Adipocyte (in vitro differentiated cells): Measurements from ENCODE around the gene COBL.

Experiments
- DNase-seq: peaks from one replicate; pipeline ENCODE4 v3.0.0-alpha.2; 2015; ENCODE audit warnings: low read depth
- H3K27me3 ChIP-seq: replicated peaks from 2 replicates; pipeline ENCODE4 v1.7.0; 2013; ENCODE audit warnings: mild to moderate bottlenecking, low read length, moderate library complexity; ENCODE audit not compliant: control insufficient read depth, insufficient read depth
- H3K36me3 ChIP-seq: 2 replicates; pipeline ENCODE4 v1.7.0; 2013; ENCODE audit warnings: low read length, mild to moderate bottlenecking, moderate library complexity; ENCODE audit not compliant: control insufficient read depth, insufficient read depth, severe bottlenecking
- H3K4me1 ChIP-seq: 2 replicates; pipeline ENCODE4 v1.7.0; 2013; ENCODE audit warnings: mild to moderate bottlenecking, low read length, moderate library complexity; ENCODE audit not compliant: control insufficient read depth, insufficient read depth
- H3K4me3 ChIP-seq: 2 replicates; pipeline ENCODE4 v1.7.0; 2013; ENCODE audit warnings: mild to moderate bottlenecking, low read length, moderate library complexity
- H3K9ac ChIP-seq: 2 replicates; pipeline ENCODE4 v1.7.0; 2013; ENCODE audit warnings: mild to moderate bottlenecking, low read length, moderate library complexity
- H3K9me3 ChIP-seq: 2 replicates; pipeline ENCODE4 v1.7.0; 2013; ENCODE audit warnings: mild to moderate bottlenecking, low read length, moderate library complexity; ENCODE audit not compliant: control insufficient read depth

Gene COBL

DNA sequence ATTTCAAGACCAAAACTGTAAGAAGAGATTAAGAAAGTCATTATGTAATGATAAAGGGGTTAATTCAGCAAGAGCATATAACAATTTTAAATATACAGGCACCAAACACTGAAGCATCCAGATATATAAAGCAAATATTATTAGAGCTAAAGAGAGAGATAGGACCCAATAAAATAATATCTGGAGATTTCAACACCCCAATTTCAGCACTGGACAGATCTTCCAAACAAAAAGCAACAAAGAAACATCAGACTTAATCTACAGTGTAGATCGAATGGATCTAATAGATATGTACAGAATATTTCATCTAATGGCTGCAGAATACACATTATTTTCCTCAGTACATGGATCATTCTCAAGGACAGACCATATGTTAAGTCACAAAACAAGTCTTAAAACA is 151.3 kb downstream of the COBL start:
- no peaks in the 10 kb centered on the region for H3K27me3 ChIP-seq
- no peaks in the 10 kb centered on the region for H3K36me3 ChIP-seq
- no peaks in the 10 kb centered on the region for H3K9me3 ChIP-seq
- no peak overlapping the region for H3K9ac ChIP-seq
- DNase-seq, result no peak
- no peak overlapping the region for H3K4me3 ChIP-seq
- H3K4me1 ChIP-seq, result peaks cover 13% of the 10 kb centered on the region

DNA sequence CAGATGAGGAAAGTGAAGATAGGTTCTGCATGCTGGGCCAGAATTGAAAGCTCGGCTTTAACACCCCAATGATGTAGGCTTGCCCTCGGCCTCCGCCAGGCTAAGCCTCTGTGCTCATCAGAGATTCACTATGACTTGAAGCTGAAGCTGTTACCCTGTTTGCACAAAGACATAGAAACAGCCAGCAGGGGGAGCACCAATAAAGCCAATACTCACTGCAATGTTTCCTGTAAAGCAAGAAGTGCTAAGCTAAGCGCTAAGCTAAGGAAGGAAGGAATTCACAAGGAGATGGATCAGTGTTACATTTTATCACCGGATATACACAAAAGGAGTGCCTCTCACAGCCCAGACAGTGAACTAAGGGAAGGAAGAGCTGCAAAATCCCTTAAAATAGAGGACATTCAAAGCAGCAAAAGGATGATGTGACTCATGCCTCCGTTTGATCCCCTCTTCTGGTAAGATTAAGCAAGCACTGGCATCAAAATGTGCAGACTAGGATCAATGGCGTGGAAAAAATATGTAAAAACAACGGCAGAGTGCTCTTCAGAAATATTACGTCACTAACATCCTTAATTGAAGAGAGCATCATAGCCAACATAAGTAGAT is 153.8 kb downstream of the COBL start:
- H3K4me1 ChIP-seq, result peaks cover 13% of the 10 kb centered on the region
- peaks cover 14% of the 10 kb centered on the region for H3K27me3 ChIP-seq
- peak; percentile 92 for DNase-seq
- no peak overlapping the region for H3K4me3 ChIP-seq
- no peaks in the 10 kb centered on the region for H3K9me3 ChIP-seq
- no peaks in the 10 kb centered on the region for H3K36me3 ChIP-seq
- no peak overlapping the region for H3K9ac ChIP-seq

DNA sequence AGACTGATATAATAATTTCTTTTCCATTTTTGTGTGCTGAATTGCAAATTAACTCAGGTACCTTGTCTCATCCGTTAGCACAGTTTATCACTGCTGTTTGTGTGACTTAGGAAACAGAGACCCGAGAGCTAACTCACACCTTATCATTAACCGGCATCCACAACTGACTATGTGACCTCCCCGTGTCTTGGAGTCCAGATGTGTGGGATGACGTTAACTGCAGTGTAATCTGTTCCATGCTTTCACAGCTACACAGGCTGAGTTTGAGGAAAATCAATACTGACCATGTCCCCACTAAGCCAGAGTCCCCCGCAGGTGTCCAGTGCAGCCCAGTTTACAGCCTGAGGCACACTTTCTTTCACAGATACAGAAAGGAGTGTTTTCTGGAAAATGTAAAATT is 154.7 kb downstream of the COBL start:
- no peak overlapping the region for H3K9ac ChIP-seq
- peaks cover 13% of the 10 kb centered on the region for H3K4me1 ChIP-seq
- no peak overlapping the region for H3K4me3 ChIP-seq
- no peaks in the 10 kb centered on the region for H3K9me3 ChIP-seq
- no peak for DNase-seq
- H3K27me3 ChIP-seq, result peaks cover 14% of the 10 kb centered on the region
- H3K36me3 ChIP-seq, result no peaks in the 10 kb centered on the region

DNA sequence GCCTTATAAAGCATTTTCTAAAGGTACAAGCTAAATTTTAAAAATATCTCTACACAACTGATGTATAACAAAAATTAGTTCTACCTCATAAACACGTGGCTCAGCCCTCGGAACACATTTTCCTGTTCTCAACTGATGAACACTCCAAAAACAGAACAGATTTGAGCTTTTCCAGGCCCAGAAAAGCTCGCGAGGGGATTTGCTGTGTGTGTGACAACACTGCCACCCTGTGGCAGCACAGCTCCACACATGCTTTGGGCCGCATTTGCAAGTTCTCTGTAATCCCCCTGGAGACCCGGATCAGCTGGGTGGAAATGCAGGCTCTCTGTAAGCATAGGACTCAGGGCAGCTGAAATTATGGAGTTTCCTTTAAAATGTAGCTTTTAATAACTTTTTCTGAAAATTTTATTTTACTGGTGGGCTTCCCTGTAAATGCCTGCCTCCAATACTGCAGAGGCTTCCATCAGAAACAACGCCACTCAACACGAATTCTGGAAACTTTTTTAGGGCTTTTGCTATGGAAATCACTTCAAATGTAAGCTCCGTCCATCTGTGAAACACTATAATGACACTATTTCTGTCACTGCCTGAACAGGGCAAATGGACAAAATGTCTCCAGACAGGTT is 155.5 kb downstream of the COBL start:
- H3K9me3 ChIP-seq, result no peaks in the 10 kb centered on the region
- H3K4me1 ChIP-seq, result peaks cover 20% of the 10 kb centered on the region
- H3K36me3 ChIP-seq, result no peaks in the 10 kb centered on the region
- peaks cover 14% of the 10 kb centered on the region for H3K27me3 ChIP-seq
- H3K4me3 ChIP-seq, result no peak overlapping the region
- no peak overlapping the region for H3K9ac ChIP-seq
- DNase-seq, result peak; percentile 87

DNA sequence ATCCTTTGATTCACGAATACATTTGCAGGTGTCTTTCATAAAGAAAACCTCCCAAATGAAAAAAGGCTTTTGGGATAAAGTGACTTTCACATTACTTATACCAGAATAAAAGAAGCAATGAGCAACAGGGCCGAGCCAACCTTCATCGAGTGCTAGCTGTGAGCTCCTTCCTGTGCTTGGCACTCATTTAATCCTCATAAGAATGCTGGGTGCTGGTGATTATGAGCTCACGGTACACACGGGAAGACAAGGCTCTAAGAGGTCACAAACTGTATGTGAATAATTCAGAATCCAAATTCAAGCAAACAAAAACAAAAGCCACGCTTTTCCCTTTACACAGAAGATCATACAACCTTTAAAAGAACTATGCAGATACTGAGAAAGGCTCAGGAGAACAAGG is 156.2 kb downstream of the COBL start:
- no peaks in the 10 kb centered on the region for H3K9me3 ChIP-seq
- no peaks in the 10 kb centered on the region for H3K36me3 ChIP-seq
- H3K4me1 ChIP-seq, result peaks cover 20% of the 10 kb centered on the region
- H3K9ac ChIP-seq, result no peak overlapping the region
- no peak overlapping the region for H3K4me3 ChIP-seq
- peaks cover 17% of the 10 kb centered on the region for H3K27me3 ChIP-seq
- no peak for DNase-seq

DNA sequence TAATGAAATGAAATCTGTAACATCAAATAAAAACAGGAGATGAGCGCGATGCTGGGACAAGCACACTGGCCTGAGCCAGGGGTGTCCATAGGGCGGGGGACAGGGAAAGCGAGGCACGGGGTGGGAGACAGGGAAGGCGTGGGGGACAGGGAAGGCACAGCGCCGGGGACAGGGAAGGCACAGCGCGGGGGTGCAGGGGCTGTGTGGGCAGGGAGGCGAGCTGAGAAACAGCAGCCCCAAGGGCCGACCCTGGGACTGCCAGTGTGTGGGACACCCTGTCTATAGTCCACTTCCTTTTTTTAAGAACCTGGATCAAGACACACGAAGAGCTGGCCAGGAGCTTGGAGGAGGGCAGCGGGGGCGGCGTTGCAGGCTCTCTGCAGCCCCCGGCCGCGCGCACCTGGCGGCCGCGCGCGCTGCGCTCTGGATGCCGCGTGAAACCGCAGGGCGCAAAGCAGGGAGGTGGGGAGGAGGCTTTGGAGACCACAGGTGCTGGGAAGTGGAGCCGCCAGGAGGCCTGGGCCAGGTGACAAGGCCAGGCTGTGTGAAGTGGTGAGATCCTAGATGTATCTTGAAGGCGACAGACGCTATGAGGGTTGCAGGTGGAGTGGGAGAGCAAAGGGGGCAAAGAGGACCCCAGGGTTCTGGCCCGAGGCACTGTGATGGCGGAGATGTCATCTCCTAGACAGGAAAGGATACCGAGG is 157.7 kb downstream of the COBL start:
- Histone ChIP-seq H3K4me3 (no peak overlapping the region), H3K27me3 (peaks cover 17% of the 10 kb centered on the region), H3K4me1 (peaks cover 20% of the 10 kb centered on the region), H3K9ac (no peak overlapping the region), H3K36me3 (no peaks in the 10 kb centered on the region), H3K9me3 (no peaks in the 10 kb centered on the region)
- no peak for DNase-seq

DNA sequence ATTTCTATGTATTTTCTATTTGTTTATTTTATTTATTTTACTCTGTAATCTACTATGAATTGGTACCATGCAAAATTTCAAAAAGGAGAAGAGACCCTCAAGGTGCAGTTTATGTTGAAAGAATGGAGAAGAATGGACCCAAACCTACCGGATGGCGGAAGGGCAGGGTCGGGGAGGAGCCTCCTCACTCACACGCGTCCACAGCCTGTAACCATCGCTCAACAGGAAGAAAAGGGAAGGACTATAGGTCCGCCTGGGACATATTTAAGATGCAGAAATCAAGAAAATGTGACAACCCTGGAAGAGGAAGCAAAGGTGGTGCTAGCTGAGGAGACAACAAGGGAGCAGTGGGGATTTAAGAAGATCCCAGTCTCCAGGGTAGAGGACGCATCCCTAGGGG is 158.4 kb downstream of the COBL start:
- peaks cover 20% of the 10 kb centered on the region for H3K4me1 ChIP-seq
- DNase-seq, result no peak

DNA sequence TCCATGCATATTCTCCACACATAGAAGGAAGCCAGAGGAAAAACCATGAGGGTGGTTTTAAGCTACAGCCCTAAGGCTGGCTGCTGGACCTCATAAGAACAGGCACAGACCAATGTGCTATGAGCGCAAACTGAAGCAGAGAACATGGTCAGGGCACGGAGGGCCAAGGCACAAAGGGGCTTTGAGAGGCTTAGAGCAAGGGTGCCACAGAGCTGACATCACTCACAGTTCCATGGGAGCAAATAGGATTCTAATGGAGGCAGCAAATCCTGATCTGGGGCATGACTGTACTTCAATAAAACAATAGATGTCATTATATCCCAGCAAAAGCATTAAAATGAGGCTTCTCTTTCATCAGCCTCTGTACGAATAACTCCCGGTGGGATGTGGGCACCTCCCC is 162.4 kb downstream of the COBL start:
- peaks cover 7% of the 10 kb centered on the region for H3K4me1 ChIP-seq
- no peaks in the 10 kb centered on the region for H3K36me3 ChIP-seq
- H3K9me3 ChIP-seq, result no peaks in the 10 kb centered on the region
- no peak for DNase-seq
- H3K27me3 ChIP-seq, result peaks cover 24% of the 10 kb centered on the region
- no peak overlapping the region for H3K9ac ChIP-seq
- no peak overlapping the region for H3K4me3 ChIP-seq

More for the DNA sequence above, 158.4 kb downstream of the COBL start:
- Histone ChIP-seq H3K9ac (no peak overlapping the region), H3K27me3 (peaks cover 21% of the 10 kb centered on the region), H3K36me3 (no peaks in the 10 kb centered on the region), H3K4me3 (no peak overlapping the region), H3K9me3 (no peaks in the 10 kb centered on the region)

DNA sequence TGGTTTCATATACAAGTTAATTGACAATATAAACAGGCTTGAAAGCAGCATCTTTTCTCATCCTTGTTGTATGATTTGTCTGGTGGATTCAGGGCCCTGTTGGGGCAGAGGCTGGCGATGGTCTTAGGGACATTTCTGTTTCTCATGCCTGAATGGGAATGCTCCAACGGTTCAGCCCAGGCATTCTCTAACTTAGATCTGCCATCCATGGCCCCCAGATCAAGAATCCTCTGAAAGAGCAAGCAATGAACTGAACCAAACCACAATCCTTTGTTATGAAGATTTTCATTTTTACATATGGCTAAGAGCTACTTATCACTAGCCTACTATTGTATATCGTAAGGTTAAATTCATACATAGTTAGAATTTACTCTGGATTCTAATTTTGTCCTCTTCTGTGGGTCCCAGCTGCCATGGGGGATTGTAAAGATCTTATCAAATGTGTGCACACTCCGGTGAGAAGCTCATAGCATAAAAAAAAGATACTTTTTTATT is 163.9 kb downstream of the COBL start:
- H3K36me3 ChIP-seq, result no peaks in the 10 kb centered on the region
- no peak for DNase-seq
- H3K27me3 ChIP-seq, result peaks cover 17% of the 10 kb centered on the region
- no peak overlapping the region for H3K4me3 ChIP-seq
- peaks cover 7% of the 10 kb centered on the region for H3K4me1 ChIP-seq
- H3K9me3 ChIP-seq, result peaks cover 4% of the 10 kb centered on the region
- H3K9ac ChIP-seq, result no peak overlapping the region

DNA sequence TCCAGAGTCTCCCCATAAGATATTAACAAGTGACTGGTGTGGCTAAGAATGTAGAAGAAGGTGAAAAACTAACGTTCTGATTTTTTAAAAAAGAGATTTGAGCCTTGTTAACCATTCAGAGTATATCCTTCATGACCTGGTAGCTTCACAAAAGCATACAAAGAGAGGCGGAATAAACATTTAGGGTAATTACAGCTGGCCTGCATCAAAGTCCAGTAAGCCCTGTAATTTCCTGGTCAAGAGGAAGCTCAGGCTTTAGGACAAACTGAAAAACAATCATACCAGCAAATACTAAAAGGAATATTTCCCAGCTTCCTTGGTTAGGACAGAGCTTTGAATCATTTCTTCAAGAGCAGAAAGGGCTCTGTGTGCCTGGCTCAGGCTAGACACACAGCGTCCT is 165.2 kb downstream of the COBL start:
- H3K4me1 ChIP-seq, result peaks cover 3% of the 10 kb centered on the region
- DNase-seq, result no peak
- H3K36me3 ChIP-seq, result no peaks in the 10 kb centered on the region
- H3K4me3 ChIP-seq, result no peak overlapping the region
- H3K9me3 ChIP-seq, result peaks cover 13% of the 10 kb centered on the region
- H3K9ac ChIP-seq, result no peak overlapping the region
- peaks cover 17% of the 10 kb centered on the region for H3K27me3 ChIP-seq

DNA sequence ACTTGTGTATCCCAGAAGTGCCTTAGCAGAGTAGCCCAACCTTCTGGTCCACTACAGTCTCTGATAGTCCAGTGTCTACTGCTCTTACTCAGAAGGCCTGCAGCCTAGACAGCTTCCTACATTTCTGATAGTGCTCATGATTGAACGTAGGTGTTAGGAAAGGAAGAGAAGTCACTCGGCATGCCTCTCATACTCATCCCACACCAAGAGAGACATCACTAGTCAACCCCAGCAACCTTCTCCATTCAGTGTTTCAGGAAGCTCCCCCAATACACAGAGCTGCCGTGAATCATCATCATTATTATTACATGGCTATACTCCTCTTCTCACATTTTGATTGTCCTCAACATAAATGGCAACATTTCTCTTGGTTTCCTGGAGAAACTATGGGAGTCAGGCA is 166.4 kb downstream of the COBL start:
- H3K4me3 ChIP-seq, result no peak overlapping the region
- peaks cover 14% of the 10 kb centered on the region for H3K27me3 ChIP-seq
- peaks cover 17% of the 10 kb centered on the region for H3K9me3 ChIP-seq

More for the DNA sequence above, 166.4 kb downstream of the COBL start:
- no peaks in the 10 kb centered on the region for H3K4me1 ChIP-seq
- H3K36me3 ChIP-seq, result no peaks in the 10 kb centered on the region
- DNase-seq, result no peak
- H3K9ac ChIP-seq, result no peak overlapping the region
